HG03575 (cell line): ENCODE data around the gene CRYBG2.

ENCODE experiments used
- ATAC-seq: cut with Tn5 transposase; IDR thresholded peaks from one replicate; pipeline ENCODE4 v1.9.1; 2021; ENCODE audit not compliant: unreplicated experiment, insufficient number of reproducible peaks, low FRiP score; ENCODE audit errors: extremely low read depth

CRYBG2 gene

DNA sequence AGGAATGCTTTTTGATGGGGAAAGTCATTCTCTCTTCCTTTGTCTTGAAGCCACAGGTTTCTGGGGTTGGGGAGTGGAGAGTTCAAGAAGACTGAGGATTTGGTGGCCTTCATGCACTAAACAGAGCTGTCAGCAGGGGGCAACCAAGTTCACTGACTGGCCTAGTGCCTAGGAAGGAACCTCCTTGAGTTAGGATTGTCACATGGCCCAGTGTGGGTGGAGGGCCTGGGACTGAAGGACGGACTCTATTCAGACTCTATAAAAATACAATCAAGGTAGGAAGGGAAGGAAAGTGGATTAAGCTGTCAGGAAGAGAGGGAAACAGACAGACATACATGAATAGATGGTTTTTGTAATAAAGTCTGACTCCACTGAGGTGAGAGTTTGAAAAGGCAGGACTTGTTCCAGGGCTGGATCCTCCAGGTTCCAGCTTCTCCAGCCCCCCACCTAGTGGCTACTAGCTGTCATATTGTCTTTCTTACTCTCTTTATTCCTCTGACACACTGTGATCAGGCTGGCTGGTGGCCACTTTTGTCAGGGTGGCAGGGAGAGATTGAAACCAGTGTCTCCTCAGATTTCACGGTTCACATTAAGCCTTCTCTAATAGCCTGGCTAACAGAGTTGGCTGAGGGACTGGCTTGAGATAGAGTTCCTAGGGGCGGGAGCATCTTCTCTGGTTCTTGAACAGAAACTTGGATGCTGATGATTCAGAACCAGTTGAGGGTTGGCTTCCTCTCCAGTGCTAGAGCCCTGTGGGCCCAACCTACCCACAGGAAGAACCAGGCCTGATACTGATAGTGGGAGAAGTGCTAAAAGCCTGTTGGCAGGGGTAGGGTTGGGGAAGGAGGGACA is 78.1 kb downstream of the CRYBG2 start:
- no peak for ATAC-seq

DNA sequence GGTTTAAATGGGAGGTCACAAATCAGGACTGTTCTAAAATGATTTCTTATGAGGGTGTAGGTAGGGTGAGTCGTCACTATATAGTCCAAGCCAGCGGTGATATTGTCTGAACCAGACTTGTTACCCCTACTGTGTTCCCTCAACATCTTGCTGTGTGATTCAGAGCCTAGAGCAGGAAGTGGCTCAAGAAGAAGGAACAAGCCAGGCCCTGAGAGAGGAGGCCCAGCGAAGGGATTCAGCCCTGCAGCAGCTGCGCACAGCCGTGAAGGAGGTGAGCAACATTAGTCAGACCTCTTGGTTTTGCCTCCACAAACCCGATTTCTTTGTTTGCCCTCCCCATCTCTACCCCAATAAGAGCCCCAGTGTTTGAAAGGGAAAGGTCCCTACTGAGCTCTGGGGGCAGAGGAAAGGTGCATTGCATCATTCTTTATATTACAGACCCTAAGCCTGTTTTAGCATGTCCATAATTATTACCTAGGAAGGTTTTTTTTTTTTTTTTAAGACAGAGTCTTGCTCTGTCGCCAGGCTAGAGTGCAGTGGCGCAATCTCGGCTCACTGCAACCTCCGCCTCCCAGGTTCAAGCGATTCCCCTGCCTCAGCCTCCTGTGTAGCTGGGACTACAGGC is 79.0 kb downstream of the CRYBG2 start:
- ATAC-seq = no peak
